ENCODE results near the gene FAM193A. TPM values are rescaled to one million over a fixed set of nuclear protein-coding genes. Genes with fewer than 3 reads are reported as not detected.

The FAM193A gene
- total RNA-seq, 1 experiment from 2014 or later: 38.2 TPM

- intact Hi-C loops (cut with micrococcal nuclease; ENCODE audit: unreplicated experiment): no loop called here
- no peaks in the 10 kb centered on the region for H3K9me3 ChIP-seq (ENCODE audit: low read depth, low read length, poor library complexity, severe bottlenecking)
- CTCF ChIA-PET: no interaction called here
- POLR2A ChIA-PET (ENCODE audit: low non-redundant PET): no interaction called here
- no TSS peak for BruUV-seq (replicated peaks)
- no peak for DNase-seq (ENCODE audit: low spot score)
- H3K4me1 ChIP-seq (ENCODE audit: insufficient read depth, low read length, poor library complexity, severe bottlenecking): no peaks in the 10 kb centered on the region
- no peak overlapping the region for H3K27ac ChIP-seq (ENCODE audit: low read depth, low read length, poor library complexity, severe bottlenecking)
- TF ChIP-seq CTCF (conservative IDR thresholded peaks at IDR 0.05; ENCODE audit: low read depth, low read length) (no peak), EZH2 (IDR thresholded peaks at IDR 0.05; ENCODE audit: borderline replicate concordance, low read depth, low read length, poor library complexity, severe bottlenecking) (no peak)
- no peaks in the 10 kb centered on the region for H3K27me3 ChIP-seq (replicated peaks; ENCODE audit: insufficient read depth, low read depth, low read length, poor library complexity)
- no peak overlapping the region for H3K4me3 ChIP-seq (ENCODE audit: low read depth, low read length, poor library complexity, severe bottlenecking)
- peaks cover 25% of the 10 kb centered on the region for H3K36me3 ChIP-seq (ENCODE audit: insufficient read depth, low read length, poor library complexity, severe bottlenecking)
Measured at GRCh38 chr4:2666722-2667247, 130.3 kb downstream of the FAM193A start.

- TF ChIP-seq CTCF (conservative IDR thresholded peaks at IDR 0.05; ENCODE audit: low read depth, low read length) (no peak), EZH2 (IDR thresholded peaks at IDR 0.05; ENCODE audit: borderline replicate concordance, low read depth, low read length, poor library complexity, severe bottlenecking) (no peak)
- Histone ChIP-seq H3K4me3 (ENCODE audit: low read depth, low read length, poor library complexity, severe bottlenecking) (no peak overlapping the region), H3K27me3 (replicated peaks; ENCODE audit: insufficient read depth, low read depth, low read length, poor library complexity) (no peaks in the 10 kb centered on the region), H3K4me1 (ENCODE audit: insufficient read depth, low read length, poor library complexity, severe bottlenecking) (no peaks in the 10 kb centered on the region), H3K36me3 (ENCODE audit: insufficient read depth, low read length, poor library complexity, severe bottlenecking) (peaks cover 31% of the 10 kb centered on the region), H3K9me3 (ENCODE audit: low read depth, low read length, poor library complexity, severe bottlenecking) (no peaks in the 10 kb centered on the region), H3K27ac (ENCODE audit: low read depth, low read length, poor library complexity, severe bottlenecking) (no peak overlapping the region)
- intact Hi-C loops (cut with micrococcal nuclease; ENCODE audit: unreplicated experiment): no loop called here
- POLR2A ChIA-PET (ENCODE audit: low non-redundant PET): no interaction called here
- CTCF ChIA-PET: no interaction called here
- no TSS peak for BruUV-seq (replicated peaks)
- no peak for DNase-seq (ENCODE audit: low spot score)
Measured at GRCh38 chr4:2667428-2667827, 131.0 kb downstream of the FAM193A start.

GRCh38 chr4:2671267-2671895, 134.9 kb downstream of the FAM193A start:
- BruUV-seq (replicated peaks): no TSS peak
- Histone ChIP-seq H3K27me3 (replicated peaks; ENCODE audit: insufficient read depth, low read depth, low read length, poor library complexity) (no peaks in the 10 kb centered on the region), H3K4me1 (ENCODE audit: insufficient read depth, low read length, poor library complexity, severe bottlenecking) (no peaks in the 10 kb centered on the region), H3K36me3 (ENCODE audit: insufficient read depth, low read length, poor library complexity, severe bottlenecking) (peaks cover 55% of the 10 kb centered on the region), H3K4me3 (ENCODE audit: low read depth, low read length, poor library complexity, severe bottlenecking) (no peak overlapping the region), H3K27ac (ENCODE audit: low read depth, low read length, poor library complexity, severe bottlenecking) (no peak overlapping the region), H3K9me3 (ENCODE audit: low read depth, low read length, poor library complexity, severe bottlenecking) (no peaks in the 10 kb centered on the region)
- intact Hi-C loops (cut with micrococcal nuclease; ENCODE audit: unreplicated experiment): no loop called here
- TF ChIP-seq EZH2 (IDR thresholded peaks at IDR 0.05; ENCODE audit: borderline replicate concordance, low read depth, low read length, poor library complexity, severe bottlenecking) (no peak), CTCF (conservative IDR thresholded peaks at IDR 0.05; ENCODE audit: low read depth, low read length) (no peak)
- no peak for DNase-seq (ENCODE audit: low spot score)
- ChIA-PET CTCF (no interaction called here), POLR2A (ENCODE audit: low non-redundant PET) (no interaction called here)
